Peyer's patch (tissue), 4 donors: ENCODE data around the gene PYCARD. TPM values are rescaled to one million over a fixed set of nuclear protein-coding genes. Genes with fewer than 3 reads are reported as not detected.
"Not testable (repeated sequence)": the region's sequence is repeated elsewhere in the genome, so short reads cannot be mapped to it uniquely, and the experiment has no call there.

Experiments used
- DNase-seq, 3 donors: peaks; one replicate each; pipeline ENCODE4 v3.0.0-alpha.2; 2017 to 2019
- H3K27ac ChIP-seq, 4 donors: fragments of 200-600 bp; sonication (generic); one replicate each; pipeline ENCODE4 v1.5.1; 2016 to 2019
- H3K27me3 ChIP-seq, 2 donors: fragments of 200-600 bp; sonication (generic); one replicate each; pipeline ENCODE4 v1.5.1; 2019
- H3K36me3 ChIP-seq, 3 donors: fragments of 200-600 bp; sonication (generic); one replicate each; pipeline ENCODE4 v1.5.1; 2016 to 2019
- H3K4me1 ChIP-seq, 4 donors: fragments of 200-600 bp; sonication (generic); one replicate each; pipeline ENCODE4 v1.5.1; 2016 to 2019
- H3K4me3 ChIP-seq, 4 donors: fragments of 200-600 bp; sonication (generic); 1 replicate in 3 of 4; 2 replicates in 1 of 4; pipeline ENCODE4 v1.5.1; 2016 to 2019; ENCODE audit warnings: mild to moderate bottlenecking in 1 of 4
- H3K9me3 ChIP-seq, 4 donors: fragments of 200-600 bp; sonication (generic); one replicate each; pipeline ENCODE4 v1.5.1; 2016 to 2019; ENCODE audit warnings: mild to moderate bottlenecking in 1 of 4
- POLR2A ChIP-seq, 2 donors: fragments of 450-650 bp; IDR thresholded peaks; one replicate each; pipeline ENCODE4 v1.5.1; 2017; ENCODE audit warnings: antibody characterized with exemption in 2 of 2, mild to moderate bottlenecking in 2 of 2, moderate library complexity in 2 of 2
- total RNA-seq, 4 donors: library from RNA; depleted of rRNA; stranded (reverse); fragments of >200 nt; gene quantifications; one replicate each; pipeline ENCODE4 v1.1.0, GENCODE V29; 2016
- TF ChIP-seq, protein P1 (sequence below), 6 experiments: fragments of 450-650 bp in 4 of 6; fragments of 200-600 bp in 2 of 6; sonication (generic) in 1 of 6; IDR thresholded peaks; one replicate each; pipeline ENCODE4 v1.5.1; 2017 to 2019; ENCODE audit warnings: antibody characterized with exemption in 6 of 6, mild to moderate bottlenecking in 3 of 6, moderate library complexity in 1 of 6

Gene PYCARD
- 100 to 1,000 TPM in 2 of 4 donors, 10 to 100 TPM in 2; 91.1 to 201 (median 125) TPM for total RNA-seq

DNA sequence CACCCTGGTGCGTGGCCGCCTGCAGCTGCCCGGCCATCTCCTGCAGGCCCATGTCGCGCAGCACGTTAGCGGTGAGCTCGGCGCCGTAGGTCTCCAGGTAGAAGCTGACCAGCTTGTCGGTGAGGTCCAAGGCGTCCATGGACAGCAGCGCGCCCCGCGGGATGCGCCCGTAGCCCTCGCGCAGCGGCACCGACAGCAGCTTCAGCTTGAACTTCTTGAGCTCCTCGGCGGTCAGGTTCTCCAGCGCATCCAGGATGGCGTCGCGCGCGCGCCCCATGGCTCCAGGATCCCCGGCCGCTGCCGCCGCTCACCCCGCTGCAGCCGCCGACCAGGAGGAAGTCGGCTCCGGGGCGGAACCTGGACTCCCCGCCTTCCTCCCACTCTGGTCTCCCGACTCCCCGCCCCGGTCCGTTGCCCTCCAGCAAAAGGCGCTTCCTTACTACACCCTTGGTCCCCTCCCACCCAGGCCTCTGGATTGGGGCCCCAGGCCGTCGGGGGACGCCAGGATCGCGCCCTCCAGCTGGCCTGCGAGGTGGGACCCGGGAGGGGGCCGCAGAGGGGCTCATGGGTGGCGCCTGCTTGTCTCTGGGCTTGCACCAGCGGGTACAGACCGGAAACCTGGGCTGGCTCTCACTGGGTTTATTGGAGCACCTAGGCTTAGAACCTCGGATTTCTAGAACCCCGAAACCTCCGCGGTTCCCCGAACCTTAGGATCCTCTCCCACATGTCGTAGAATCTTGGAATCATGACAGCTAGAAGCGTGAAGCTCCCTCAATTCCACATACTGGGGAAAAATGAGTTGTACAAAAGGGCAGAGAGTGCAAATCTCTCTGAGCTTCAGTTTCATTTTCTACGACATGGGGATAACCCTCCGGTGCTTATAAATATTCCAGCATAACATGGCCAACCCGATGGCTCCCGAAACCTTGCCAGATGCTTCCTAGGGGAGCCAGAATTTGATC, at the start of gene PYCARD:
TSS of gene PYCARD (minus strand) at position 347 of the 962 bp plus-strand sequence. CDS start at position 277, 70 bp downstream.
- DNase-seq: peak; percentile 68 to 86 (median 86)
- Histone ChIP-seq H3K9me3 (no peaks in the 10 kb centered on the region), H3K36me3 (peaks cover 0 to 4% (median 0%) of the 10 kb centered on the region in 3 donors), H3K4me1 (peaks cover 0 to 37% (median 10%) of the 10 kb centered on the region in 4 donors), H3K4me3 (peak within 1 kb of the TSS; percentile 66 to 88 (median 74)), H3K27me3 (no peaks in the 10 kb centered on the region), H3K27ac (peak within 1 kb of the TSS; percentile 66 to 90 (median 78))
- TF ChIP-seq, protein P1, sequence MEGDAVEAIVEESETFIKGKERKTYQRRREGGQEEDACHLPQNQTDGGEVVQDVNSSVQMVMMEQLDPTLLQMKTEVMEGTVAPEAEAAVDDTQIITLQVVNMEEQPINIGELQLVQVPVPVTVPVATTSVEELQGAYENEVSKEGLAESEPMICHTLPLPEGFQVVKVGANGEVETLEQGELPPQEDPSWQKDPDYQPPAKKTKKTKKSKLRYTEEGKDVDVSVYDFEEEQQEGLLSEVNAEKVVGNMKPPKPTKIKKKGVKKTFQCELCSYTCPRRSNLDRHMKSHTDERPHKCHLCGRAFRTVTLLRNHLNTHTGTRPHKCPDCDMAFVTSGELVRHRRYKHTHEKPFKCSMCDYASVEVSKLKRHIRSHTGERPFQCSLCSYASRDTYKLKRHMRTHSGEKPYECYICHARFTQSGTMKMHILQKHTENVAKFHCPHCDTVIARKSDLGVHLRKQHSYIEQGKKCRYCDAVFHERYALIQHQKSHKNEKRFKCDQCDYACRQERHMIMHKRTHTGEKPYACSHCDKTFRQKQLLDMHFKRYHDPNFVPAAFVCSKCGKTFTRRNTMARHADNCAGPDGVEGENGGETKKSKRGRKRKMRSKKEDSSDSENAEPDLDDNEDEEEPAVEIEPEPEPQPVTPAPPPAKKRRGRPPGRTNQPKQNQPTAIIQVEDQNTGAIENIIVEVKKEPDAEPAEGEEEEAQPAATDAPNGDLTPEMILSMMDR (IDR thresholded peaks at IDR 0.05): no peak
- peak; percentile 50 to 72 for TF ChIP-seq POLR2A (IDR thresholded peaks at IDR 0.05)

DNA sequence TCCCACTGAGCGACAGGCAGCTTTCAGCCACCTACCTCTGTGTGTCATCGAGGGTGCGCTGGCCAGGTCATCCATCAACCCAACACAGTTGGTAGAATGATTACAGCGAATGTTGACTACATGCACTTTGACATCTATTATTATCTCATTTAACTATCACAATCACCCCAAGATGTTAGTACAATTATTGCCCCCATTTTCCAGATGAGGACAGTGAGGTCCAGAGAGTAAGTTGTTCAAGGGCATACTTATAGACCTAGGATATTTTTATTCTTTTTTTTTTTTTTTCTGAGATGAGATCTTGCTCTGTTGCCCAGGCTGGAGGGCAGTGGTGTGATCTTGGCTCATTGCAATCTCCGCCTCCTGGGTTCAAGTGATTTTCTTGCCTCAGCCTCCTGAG, 48.9 kb upstream of the PYCARD start:
- H3K4me1 ChIP-seq: peaks cover 0 to 4% (median 0%) of the 10 kb centered on the region in 4 donors
- no peaks in the 10 kb centered on the region for H3K27me3 ChIP-seq
- H3K36me3 ChIP-seq: no peaks in the 10 kb centered on the region
- no peaks in the 10 kb centered on the region for H3K9me3 ChIP-seq
- DNase-seq: no peak
- no peak overlapping the region for H3K4me3 ChIP-seq
- H3K27ac ChIP-seq: no peak overlapping the region
- TF ChIP-seq, protein P1 (IDR thresholded peaks at IDR 0.05): no peak

DNA sequence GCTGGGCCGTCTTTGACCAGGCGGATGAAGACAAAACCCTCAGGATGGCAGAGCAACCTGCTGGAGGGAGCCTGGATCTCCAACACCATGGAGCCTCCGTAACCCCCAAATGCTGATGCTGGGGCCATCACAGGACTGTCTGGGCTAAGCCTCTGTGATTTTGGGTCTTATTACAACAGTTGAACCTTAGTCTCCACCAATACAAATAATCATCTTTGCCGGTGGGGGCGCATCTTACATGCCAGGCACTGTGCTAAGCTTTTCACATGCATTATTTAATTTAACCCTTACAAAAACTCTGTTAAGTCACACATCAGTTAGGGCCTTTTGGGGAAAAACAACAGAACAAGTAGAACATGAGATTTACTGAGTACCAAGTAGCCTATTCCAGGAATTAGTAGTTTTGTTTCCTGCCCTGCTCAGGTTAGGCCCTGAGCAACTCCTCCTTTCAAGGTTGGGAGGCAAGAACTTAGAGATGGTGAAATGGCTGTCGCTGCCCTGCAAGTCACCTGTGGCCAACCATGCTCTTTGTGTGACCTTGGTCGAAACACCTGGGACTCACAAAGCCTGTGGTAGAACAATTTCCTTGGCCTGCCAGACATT, 48.3 kb upstream of the PYCARD start:
- H3K9me3 ChIP-seq: no peaks in the 10 kb centered on the region
- H3K36me3 ChIP-seq: no peaks in the 10 kb centered on the region
- no peak for DNase-seq
- no peaks in the 10 kb centered on the region for H3K27me3 ChIP-seq
- no peak overlapping the region for H3K27ac ChIP-seq
- no peak overlapping the region for H3K4me3 ChIP-seq
- H3K4me1 ChIP-seq: peaks cover 0 to 4% (median 0%) of the 10 kb centered on the region in 4 donors
- TF ChIP-seq, protein P1 (IDR thresholded peaks at IDR 0.05): no peak
- TF ChIP-seq POLR2A (IDR thresholded peaks at IDR 0.05): no peak

DNA sequence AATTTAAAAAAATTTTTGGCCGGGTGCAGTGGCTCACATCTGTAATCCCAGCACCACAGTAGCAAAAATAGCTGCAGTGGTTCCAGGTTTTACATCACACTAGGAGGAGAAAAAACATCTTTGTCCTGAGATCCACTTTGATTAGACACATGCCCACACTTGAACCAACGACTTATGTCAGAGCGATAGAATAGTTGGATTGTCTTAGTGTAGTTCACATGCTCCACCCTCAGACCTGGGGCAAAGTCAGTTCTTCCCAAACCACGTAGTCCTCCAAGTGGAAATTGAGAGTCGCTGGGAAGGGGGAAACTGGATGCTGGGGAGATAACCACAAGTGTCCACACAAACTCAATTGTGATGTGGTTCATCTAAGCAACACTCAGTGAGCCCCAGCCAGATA, 45.8 kb upstream of the PYCARD start:
- no peaks in the 10 kb centered on the region for H3K9me3 ChIP-seq
- DNase-seq: no peak
- no peak overlapping the region for H3K4me3 ChIP-seq
- no peak overlapping the region for H3K27ac ChIP-seq
- TF ChIP-seq, protein P1 (IDR thresholded peaks at IDR 0.05): no peak
- no peak for TF ChIP-seq POLR2A (IDR thresholded peaks at IDR 0.05)
- no peaks in the 10 kb centered on the region for H3K36me3 ChIP-seq
- H3K27me3 ChIP-seq: no peaks in the 10 kb centered on the region
- H3K4me1 ChIP-seq: no peaks in the 10 kb centered on the region

DNA sequence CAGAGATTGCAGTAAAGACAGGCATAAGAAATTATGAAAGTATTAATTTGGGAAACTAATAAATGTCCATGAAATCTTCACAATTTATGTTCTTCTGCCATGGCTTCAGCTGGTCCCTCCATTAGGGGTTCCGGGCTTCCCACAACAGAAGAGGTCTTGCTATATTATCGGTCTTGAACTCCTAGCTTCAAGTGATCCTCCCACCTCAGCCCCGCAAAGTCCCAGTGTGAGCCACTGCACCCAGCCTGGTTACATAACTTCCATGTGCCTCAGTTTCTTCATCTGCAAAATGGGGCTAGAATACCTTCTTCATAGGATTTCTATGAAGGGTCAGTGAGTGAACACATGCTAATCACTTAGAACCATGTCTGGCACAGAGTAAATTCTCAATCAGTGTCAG, 43.7 kb upstream of the PYCARD start:
- no peak overlapping the region for H3K27ac ChIP-seq
- no peak overlapping the region for H3K4me3 ChIP-seq
- H3K4me1 ChIP-seq: no peaks in the 10 kb centered on the region
- no peaks in the 10 kb centered on the region for H3K36me3 ChIP-seq
- no peaks in the 10 kb centered on the region for H3K9me3 ChIP-seq
- H3K27me3 ChIP-seq: no peaks in the 10 kb centered on the region
- no peak for DNase-seq
- no peak for TF ChIP-seq POLR2A (IDR thresholded peaks at IDR 0.05)
- TF ChIP-seq, protein P1 (IDR thresholded peaks at IDR 0.05): no peak

DNA sequence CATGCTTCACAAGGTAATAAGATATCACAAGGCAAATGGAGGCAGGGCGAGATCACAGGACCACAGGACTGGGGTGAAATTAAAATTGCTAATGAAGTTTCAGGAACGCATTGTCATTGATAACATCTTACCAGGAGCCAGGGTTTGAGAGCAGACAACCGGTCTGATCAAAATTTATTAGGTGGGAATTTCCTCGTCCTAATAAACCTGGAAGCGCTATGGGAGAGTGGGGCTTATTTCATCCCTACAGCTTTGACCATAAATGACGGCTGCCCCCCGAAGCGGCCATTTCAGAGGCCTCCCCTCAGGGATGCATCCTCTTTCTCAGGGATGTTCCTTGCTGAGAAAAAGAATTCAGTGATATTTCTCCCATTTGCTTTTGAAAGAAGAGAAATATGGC, 43.0 kb upstream of the PYCARD start:
- not testable (repeated sequence) for H3K36me3 ChIP-seq, H3K4me1 ChIP-seq, DNase-seq, H3K27ac ChIP-seq, H3K27me3 ChIP-seq, H3K9me3 ChIP-seq, H3K4me3 ChIP-seq
